CD14-positive monocyte (primary cell): ENCODE results near the gene EDARADD. TPM values are rescaled to one million over a fixed set of nuclear protein-coding genes. Genes with fewer than 3 reads are reported as not detected.

Experiments
- DNase-seq, 3 donors: peaks; one replicate each; pipeline ENCODE4 v3.0.0-alpha.2; 2011 to 2022
- H2AFZ ChIP-seq: 2 replicates; pipeline ENCODE4 v1.6.0; 2012; ENCODE audit warnings: mild to moderate bottlenecking, low read depth, low read length, inconsistent platforms; ENCODE audit not compliant: insufficient read depth, poor library complexity, severe bottlenecking
- H3K27ac ChIP-seq, 2 donors: 1 replicate in 1 of 2; 2 replicates in 1 of 2; pipeline ENCODE4 v1.5.1; 2012 to 2013; ENCODE audit warnings: low read length in 2 of 2, control low read depth in 1 of 2, inconsistent platforms in 1 of 2, low read depth in 1 of 2, mild to moderate bottlenecking in 1 of 2
- H3K27me3 ChIP-seq, 2 donors: one replicate each; pipeline versions ENCODE4 v1.6.0 to v1.6.1; 2011 to 2013; ENCODE audit warnings: low read length in 2 of 2; ENCODE audit not compliant: control insufficient read depth in 2 of 2, insufficient read depth in 2 of 2
- H3K36me3 ChIP-seq, 2 donors: replicated peaks in 1 of 2; 1 replicate in 1 of 2; 2 replicates in 1 of 2; pipeline versions ENCODE4 v1.5.1 to v1.6.1; 2012 to 2013; ENCODE audit warnings: low read length in 2 of 2, control low read depth in 1 of 2, inconsistent platforms in 1 of 2, mild to moderate bottlenecking in 1 of 2; ENCODE audit not compliant: insufficient read depth in 2 of 2, control insufficient read depth in 1 of 2
- H3K4me1 ChIP-seq, 2 donors: 1 replicate in 1 of 2; 2 replicates in 1 of 2; pipeline versions ENCODE4 v1.5.1 to v1.6.1; 2012 to 2013; ENCODE audit warnings: low read length in 2 of 2, control low read depth in 1 of 2, inconsistent platforms in 1 of 2, mild to moderate bottlenecking in 1 of 2, moderate library complexity in 1 of 2; ENCODE audit not compliant: insufficient read depth in 2 of 2, control insufficient read depth in 1 of 2
- H3K4me2 ChIP-seq: replicated peaks from 2 replicates; pipeline ENCODE3; 2012; ENCODE audit warnings: low read length, moderate library complexity, mild to moderate bottlenecking; ENCODE audit not compliant: poor library complexity, severe bottlenecking; ENCODE audit errors: extremely low read depth
- H3K4me3 ChIP-seq, 3 experiments: fragments of 200-600 bp in 1 of 3; sonication (generic) in 1 of 3; replicated peaks in 1 of 3; 1 replicate in 2 of 3; 2 replicates in 1 of 3; pipeline ENCODE4 v1.5.1; 2011 to 2013; ENCODE audit warnings: low read length in 3 of 3, mild to moderate bottlenecking in 3 of 3, control low read depth in 2 of 3, low read depth in 2 of 3, inconsistent platforms in 1 of 3, moderate library complexity in 1 of 3
- H3K79me2 ChIP-seq: 2 replicates; pipeline ENCODE4 v1.6.0; 2012; ENCODE audit warnings: mild to moderate bottlenecking, control low read depth, inconsistent platforms, low read length, moderate library complexity; ENCODE audit not compliant: insufficient read depth
- H3K9ac ChIP-seq: 2 replicates; pipeline ENCODE4 v1.6.0; 2017; ENCODE audit warnings: low read length, mild to moderate bottlenecking; ENCODE audit not compliant: insufficient read depth, poor library complexity, severe bottlenecking
- H3K9me3 ChIP-seq, 2 donors: replicated peaks in 1 of 2; 1 replicate in 1 of 2; 2 replicates in 1 of 2; pipeline versions ENCODE4 v1.5.1 to v1.6.1; 2012 to 2013; ENCODE audit warnings: low read length in 2 of 2, control low read depth in 1 of 2; ENCODE audit not compliant: control insufficient read depth in 1 of 2, insufficient read depth in 1 of 2
- H4K20me1 ChIP-seq: 2 replicates; pipeline ENCODE4 v1.6.0; 2012; ENCODE audit warnings: mild to moderate bottlenecking, low read length, control low read depth, moderate library complexity; ENCODE audit not compliant: insufficient read depth
- H3K27ac Mint-ChIP-seq, 7 donors: one replicate each; pipeline ENCODE4 v1.8.0; 2020; ENCODE audit warnings: mild to moderate bottlenecking in 7 of 7, mixed read lengths in 7 of 7, moderate library complexity in 6 of 7, inconsistent platforms in 2 of 7
- H3K27me3 Mint-ChIP-seq, 3 donors: one replicate each; pipeline ENCODE4 v1.8.0; 2021 to 2022; ENCODE audit warnings: low read depth in 3 of 3, mild to moderate bottlenecking in 3 of 3, mixed read lengths in 3 of 3, moderate library complexity in 3 of 3, inconsistent platforms in 1 of 3
- H3K36me3 Mint-ChIP-seq, 2 donors: one replicate each; pipeline ENCODE4 v1.8.0; 2020; ENCODE audit warnings: mixed read lengths in 2 of 2, inconsistent platforms in 1 of 2, mild to moderate bottlenecking in 1 of 2
- H3K4me1 Mint-ChIP-seq: one replicate; pipeline ENCODE4 v1.8.0; 2020; ENCODE audit warnings: mild to moderate bottlenecking, mixed read lengths
- H3K4me3 Mint-ChIP-seq, 2 donors: one replicate each; pipeline ENCODE4 v1.8.0; 2020; ENCODE audit warnings: mild to moderate bottlenecking in 2 of 2, mixed read lengths in 2 of 2, moderate library complexity in 1 of 2
- H3K9me3 Mint-ChIP-seq, 7 donors: one replicate each; pipeline ENCODE4 v1.8.0; 2020 to 2022; ENCODE audit warnings: mixed read lengths in 7 of 7, mild to moderate bottlenecking in 6 of 7, moderate library complexity in 6 of 7, inconsistent platforms in 2 of 7
- CTCF ChIP-seq: fragments of 200-600 bp; IDR thresholded peaks from one replicate; pipeline ENCODE4 v1.8.0; 2022; ENCODE audit warnings: antibody characterized with exemption, mild to moderate bottlenecking
- WGBS: methylation state at CpG from one replicate; pipeline ENCODE4 v1.1.5; 2013; ENCODE audit warnings: missing lambda C conversion rate; ENCODE audit not compliant: insufficient coverage; 5-methylcytosine and 5-hydroxymethylcytosine counted together
- intact Hi-C, 2 donors: fragments of 100-400 bp; cut with micrococcal nuclease; formaldehyde crosslinking; loops; one replicate each; pipeline versions ENCODE4 v1.15.0 to v1.15.1; 2023
- polyA plus RNA-seq, 3 donors: library from polyadenylated mRNA; depleted of rRNA in 1 of 3; unstranded in 2 of 3; stranded (reverse) in 1 of 3; fragments of 300-500 nt in 2 of 3; fragments of >200 nt in 1 of 3; fragmentation: Illumina TruSeq in 2 of 3; gene quantifications; 1 replicate in 2 of 3; 2 replicates in 1 of 3; pipeline ENCODE4 v1.2.3, GENCODE V29; 2012 to 2021

EDARADD gene
- polyA plus RNA-seq, 3 donors, result not detected

DNA sequence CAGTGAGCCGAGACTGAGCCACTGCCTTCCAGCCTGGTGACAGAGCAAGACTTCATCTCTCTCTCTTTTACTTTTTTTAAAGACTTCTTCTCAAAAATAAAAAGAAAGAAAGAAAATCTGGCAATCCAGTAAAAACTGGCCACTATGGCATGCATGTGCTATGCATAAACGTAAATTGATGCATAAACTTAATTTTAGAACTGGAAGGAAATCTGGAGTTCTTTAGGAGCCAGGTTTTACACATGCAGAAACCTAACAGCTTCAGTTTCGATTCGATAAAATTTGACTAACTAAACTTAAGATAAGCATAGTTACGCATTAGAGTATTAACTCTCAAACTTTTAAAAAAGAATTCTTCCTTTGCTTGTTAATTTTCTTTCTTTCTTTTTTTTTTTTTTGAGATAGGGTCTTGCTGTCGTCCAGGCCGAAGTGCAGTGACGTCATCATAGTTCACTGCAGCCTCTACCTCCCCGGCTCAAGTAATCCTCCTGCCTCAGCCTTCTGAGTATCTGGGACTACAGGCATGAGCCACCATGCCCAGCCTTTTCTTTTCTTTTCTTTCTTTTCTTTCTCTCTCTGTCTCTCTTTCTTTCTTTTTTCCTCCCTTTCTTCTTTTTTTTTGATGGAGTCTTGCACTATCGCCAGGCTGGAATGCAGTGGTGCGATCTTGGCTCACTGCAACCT lies 117.8 kb downstream of the EDARADD start:
- TF ChIP-seq CTCF, result no peak
- H3K9me3 ChIP-seq, result no peaks in the 10 kb centered on the region
- Mint-ChIP-seq H3K27me3 (peaks cover 1 to 9% (median 2%) of the 10 kb centered on the region in 3 donors), H3K9me3 (peaks cover 0 to 2% (median 0%) of the 10 kb centered on the region in 7 donors), H3K4me1 (no peaks in the 10 kb centered on the region), H3K4me3 (peak overlapping the region in 1 of 2 donors; percentile 43), H3K27ac (no peak overlapping the region), H3K36me3 (no peaks in the 10 kb centered on the region)
- no peak overlapping the region for H3K4me3 ChIP-seq
- H4K20me1 ChIP-seq, result no peaks in the 10 kb centered on the region
- no peak for DNase-seq
- H3K79me2 ChIP-seq, result no peaks in the 10 kb centered on the region
- H3K27me3 ChIP-seq, result no peaks in the 10 kb centered on the region
- H2AFZ ChIP-seq, result no peak overlapping the region
- no peak overlapping the region for H3K4me2 ChIP-seq
- H3K36me3 ChIP-seq, result no peaks in the 10 kb centered on the region
- intact Hi-C loops, result no loop called here
- 71% methylated on average over 4 of the region's 11 CpGs for WGBS
- no peaks in the 10 kb centered on the region for H3K4me1 ChIP-seq
- no peak overlapping the region for H3K9ac ChIP-seq
- H3K27ac ChIP-seq, result no peak overlapping the region

DNA sequence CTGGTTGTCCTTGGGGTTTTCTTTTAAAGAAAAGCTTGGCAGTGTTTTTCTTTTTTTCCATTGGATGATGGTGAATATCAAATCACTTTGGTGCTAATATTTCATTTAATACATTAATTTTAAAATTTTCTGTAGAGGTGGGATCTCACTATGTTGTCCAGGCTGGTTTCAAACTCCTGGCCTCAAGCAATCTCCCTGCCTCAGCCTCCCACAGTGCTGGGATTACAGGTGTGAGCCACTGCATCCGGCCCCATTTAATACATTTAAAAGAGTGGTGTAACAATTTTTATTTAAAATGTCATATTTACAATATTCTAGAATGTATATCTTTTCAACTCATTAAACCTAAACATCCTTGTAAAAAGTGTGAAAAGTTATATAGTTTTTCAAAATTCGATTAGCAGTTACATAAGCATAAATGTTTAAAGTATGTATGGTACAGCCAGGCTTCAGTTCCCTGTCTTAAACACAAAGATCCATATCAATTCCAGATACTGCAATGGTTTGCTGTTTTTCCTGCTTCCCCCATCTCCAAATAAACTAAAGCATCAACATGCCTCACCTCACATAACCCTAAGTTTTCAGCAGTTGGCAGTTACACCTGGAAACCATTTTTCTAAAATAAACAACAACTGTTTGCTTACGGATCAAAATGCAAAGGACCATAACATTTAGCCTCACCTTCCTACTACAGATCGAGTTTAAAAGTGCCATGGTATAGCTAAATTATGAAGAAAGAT lies 120.8 kb downstream of the EDARADD start:
- no peak overlapping the region for H3K4me3 Mint-ChIP-seq

More for the DNA sequence above, 120.8 kb downstream of the EDARADD start:
- H3K79me2 ChIP-seq, result no peaks in the 10 kb centered on the region
- peaks cover 8% of the 10 kb centered on the region in 2 donors for H3K4me1 ChIP-seq
- no peaks in the 10 kb centered on the region for H3K36me3 ChIP-seq
- WGBS, result no CpG with 5 or more reads among the region's 4 CpGs
- H3K4me1 Mint-ChIP-seq, result peaks cover 8% of the 10 kb centered on the region
- H3K9me3 Mint-ChIP-seq, result peaks cover 0 to 2% (median 0%) of the 10 kb centered on the region in 7 donors
- H3K27me3 Mint-ChIP-seq, result peaks cover 0 to 9% (median 1%) of the 10 kb centered on the region in 3 donors
- intact Hi-C loops, result no loop called here
- no peak overlapping the region for H2AFZ ChIP-seq
- H3K4me3 ChIP-seq, result no peak overlapping the region
- TF ChIP-seq CTCF, result no peak
- H3K36me3 Mint-ChIP-seq, result no peaks in the 10 kb centered on the region
- no peak overlapping the region for H3K27ac Mint-ChIP-seq
- no peak overlapping the region for H3K4me2 ChIP-seq
- no peak overlapping the region for H3K9ac ChIP-seq
- no peak for DNase-seq
- no peaks in the 10 kb centered on the region for H4K20me1 ChIP-seq
- no peaks in the 10 kb centered on the region for H3K9me3 ChIP-seq
- H3K27me3 ChIP-seq, result no peaks in the 10 kb centered on the region
- no peak overlapping the region for H3K27ac ChIP-seq
